ENCODE measurements around the gene CIAO1.

CIAO1 gene

DNA sequence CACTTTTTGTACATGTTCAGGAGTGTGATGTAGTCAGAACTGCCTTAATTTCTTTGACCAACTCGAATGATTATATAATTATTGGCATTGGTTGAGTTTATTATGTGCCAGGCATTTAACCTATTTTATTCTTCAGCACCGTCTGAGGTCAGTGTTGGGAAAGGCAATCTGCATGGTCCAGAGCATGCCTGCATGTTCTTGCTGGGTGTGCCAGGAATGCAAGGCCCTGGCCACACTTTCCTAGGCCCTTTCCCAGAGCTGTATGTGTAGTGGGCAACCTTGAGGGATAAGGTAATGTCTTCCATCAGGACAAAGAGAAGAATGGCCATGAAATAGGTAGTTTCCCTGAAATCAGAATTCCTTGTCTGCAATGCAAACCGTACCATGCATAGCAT is 49.0 kb downstream of the CIAO1 start:
- TF ChIP-seq, protein P1, sequence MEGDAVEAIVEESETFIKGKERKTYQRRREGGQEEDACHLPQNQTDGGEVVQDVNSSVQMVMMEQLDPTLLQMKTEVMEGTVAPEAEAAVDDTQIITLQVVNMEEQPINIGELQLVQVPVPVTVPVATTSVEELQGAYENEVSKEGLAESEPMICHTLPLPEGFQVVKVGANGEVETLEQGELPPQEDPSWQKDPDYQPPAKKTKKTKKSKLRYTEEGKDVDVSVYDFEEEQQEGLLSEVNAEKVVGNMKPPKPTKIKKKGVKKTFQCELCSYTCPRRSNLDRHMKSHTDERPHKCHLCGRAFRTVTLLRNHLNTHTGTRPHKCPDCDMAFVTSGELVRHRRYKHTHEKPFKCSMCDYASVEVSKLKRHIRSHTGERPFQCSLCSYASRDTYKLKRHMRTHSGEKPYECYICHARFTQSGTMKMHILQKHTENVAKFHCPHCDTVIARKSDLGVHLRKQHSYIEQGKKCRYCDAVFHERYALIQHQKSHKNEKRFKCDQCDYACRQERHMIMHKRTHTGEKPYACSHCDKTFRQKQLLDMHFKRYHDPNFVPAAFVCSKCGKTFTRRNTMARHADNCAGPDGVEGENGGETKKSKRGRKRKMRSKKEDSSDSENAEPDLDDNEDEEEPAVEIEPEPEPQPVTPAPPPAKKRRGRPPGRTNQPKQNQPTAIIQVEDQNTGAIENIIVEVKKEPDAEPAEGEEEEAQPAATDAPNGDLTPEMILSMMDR (IDR thresholded peaks at IDR 0.05; ENCODE audit: low read depth, low read length, missing control alignments) = no peak
- DNase-seq (ENCODE audit: extremely low read depth, low read depth) = no peak
- H3K4me3 ChIP-seq (replicated peaks; ENCODE audit: low read depth, low read length) = no peak overlapping the region

GRCh38 chr2:96315400-96316071 is 49.5 kb downstream of the CIAO1 start:
- DNase-seq (ENCODE audit: extremely low read depth, low read depth) = peak; percentile 42
- TF ChIP-seq, protein P1 (IDR thresholded peaks at IDR 0.05; ENCODE audit: low read depth, low read length, missing control alignments) = no peak

DNA sequence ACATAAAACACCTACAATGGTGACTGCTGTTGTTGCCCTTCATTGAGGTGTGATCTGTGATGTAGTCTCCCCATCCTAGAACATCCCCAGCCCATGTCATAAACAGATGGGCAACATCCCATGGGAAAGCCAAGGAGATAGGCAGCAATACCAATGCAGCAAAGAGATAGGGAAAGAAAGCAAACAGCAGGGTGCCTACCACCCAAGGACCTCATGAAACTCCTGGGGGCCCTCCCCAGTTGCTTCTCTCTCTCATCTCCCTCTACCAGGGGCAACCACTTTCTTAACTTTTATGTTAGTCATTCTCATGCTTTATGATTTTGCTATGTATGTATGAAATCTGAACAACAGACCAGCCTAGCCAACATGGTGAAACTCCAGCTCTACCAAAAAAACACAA is 51.0 kb downstream of the CIAO1 start:
- no peak overlapping the region for H3K4me3 ChIP-seq (replicated peaks; ENCODE audit: low read depth, low read length)
- no peak for DNase-seq (ENCODE audit: extremely low read depth, low read depth)
- TF ChIP-seq, protein P1 (IDR thresholded peaks at IDR 0.05; ENCODE audit: low read depth, low read length, missing control alignments) = no peak

More at GRCh38 chr2:96315400-96316071, 49.5 kb downstream of the CIAO1 start:
- H3K4me3 ChIP-seq (replicated peaks; ENCODE audit: low read depth, low read length) = no peak overlapping the region

GRCh38 chr2:96317584-96317997 is 51.6 kb downstream of the CIAO1 start:
- no peak for DNase-seq (ENCODE audit: extremely low read depth, low read depth)
- no peak overlapping the region for H3K4me3 ChIP-seq (replicated peaks; ENCODE audit: low read depth, low read length)
- TF ChIP-seq, protein P1 (IDR thresholded peaks at IDR 0.05; ENCODE audit: low read depth, low read length, missing control alignments) = no peak

DNA sequence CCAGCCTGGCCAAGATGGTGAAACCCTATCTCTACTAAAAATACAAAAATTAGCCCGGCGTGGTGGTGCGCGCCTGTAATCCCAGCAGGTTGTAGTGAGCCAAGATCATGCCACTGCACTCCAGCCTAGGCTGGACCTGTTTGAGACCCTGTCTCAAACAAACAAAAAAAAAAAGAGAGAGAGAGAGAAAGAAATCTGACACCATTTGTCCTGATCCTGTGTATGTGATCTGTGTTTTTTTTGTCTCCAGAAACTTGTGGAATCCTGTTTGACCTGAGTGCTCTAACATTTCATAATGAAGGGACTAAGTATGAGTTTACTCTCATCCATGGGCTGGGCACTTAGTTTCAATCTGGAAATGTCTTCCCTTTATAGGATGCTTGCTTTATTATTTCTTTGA is 52.7 kb downstream of the CIAO1 start:
- no peak overlapping the region for H3K4me3 ChIP-seq (replicated peaks; ENCODE audit: low read depth, low read length)
- DNase-seq (ENCODE audit: extremely low read depth, low read depth) = no peak
- TF ChIP-seq, protein P1 (IDR thresholded peaks at IDR 0.05; ENCODE audit: low read depth, low read length, missing control alignments) = no peak

DNA sequence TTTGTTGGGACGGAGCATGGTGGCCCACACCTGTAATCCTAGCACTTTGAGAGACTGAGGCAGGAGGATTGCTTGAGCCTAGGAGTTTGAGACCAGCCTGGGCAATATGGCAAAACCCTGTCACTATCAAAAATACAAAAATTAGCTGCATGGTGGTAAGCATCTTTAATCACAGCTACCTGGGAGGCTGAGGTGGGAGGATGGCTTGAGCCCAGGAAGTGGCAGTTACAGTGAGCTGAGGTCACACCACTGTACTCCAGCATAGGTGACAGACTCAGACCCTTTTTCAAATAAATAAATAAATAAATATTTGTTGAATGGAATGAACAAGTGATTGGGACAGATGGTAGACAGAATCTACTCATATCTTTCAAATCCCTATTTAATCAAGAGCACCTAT is 53.4 kb downstream of the CIAO1 start:
- TF ChIP-seq, protein P1 (IDR thresholded peaks at IDR 0.05; ENCODE audit: low read depth, low read length, missing control alignments) = no peak
- no peak for DNase-seq (ENCODE audit: extremely low read depth, low read depth)
- H3K4me3 ChIP-seq (replicated peaks; ENCODE audit: low read depth, low read length) = no peak overlapping the region

DNA sequence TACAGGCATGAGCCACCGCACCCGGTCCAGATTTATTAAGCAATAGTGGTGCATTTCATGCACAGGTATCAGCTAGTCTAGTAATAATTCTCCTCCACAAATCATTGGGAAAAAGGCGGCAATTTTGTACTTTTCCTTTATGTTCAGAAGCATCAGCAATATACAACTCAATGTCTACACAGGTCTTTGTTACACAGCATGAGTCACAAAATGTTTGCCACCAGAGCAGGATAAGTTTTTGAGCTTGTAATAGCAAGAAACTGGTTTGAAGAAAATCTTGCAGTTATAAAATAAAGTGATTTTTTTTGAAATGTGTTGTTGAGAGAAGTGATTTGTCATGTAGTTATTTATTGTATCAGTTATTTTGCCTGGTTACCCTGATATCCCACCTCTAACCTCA is 54.3 kb downstream of the CIAO1 start:
- TF ChIP-seq, protein P1 (IDR thresholded peaks at IDR 0.05; ENCODE audit: low read depth, low read length, missing control alignments) = no peak
- H3K4me3 ChIP-seq (replicated peaks; ENCODE audit: low read depth, low read length) = peak overlapping the region; percentile 69
- no peak for DNase-seq (ENCODE audit: extremely low read depth, low read depth)

Data from HFF-Myc (cell line).